Measurements from ENCODE around the gene CACNA1S. TPM values are rescaled to one million over a fixed set of nuclear protein-coding genes. Genes with fewer than 3 reads are reported as not detected.

The CACNA1S gene
- total RNA-seq, 3 donors from 2014 or later: not detected

- TF ChIP-seq POLR2AphosphoS5 (IDR thresholded peaks at IDR 0.05) (no peak), POLR2A (IDR thresholded peaks at IDR 0.05) (no peak)
- TF ChIP-seq, protein P1, sequence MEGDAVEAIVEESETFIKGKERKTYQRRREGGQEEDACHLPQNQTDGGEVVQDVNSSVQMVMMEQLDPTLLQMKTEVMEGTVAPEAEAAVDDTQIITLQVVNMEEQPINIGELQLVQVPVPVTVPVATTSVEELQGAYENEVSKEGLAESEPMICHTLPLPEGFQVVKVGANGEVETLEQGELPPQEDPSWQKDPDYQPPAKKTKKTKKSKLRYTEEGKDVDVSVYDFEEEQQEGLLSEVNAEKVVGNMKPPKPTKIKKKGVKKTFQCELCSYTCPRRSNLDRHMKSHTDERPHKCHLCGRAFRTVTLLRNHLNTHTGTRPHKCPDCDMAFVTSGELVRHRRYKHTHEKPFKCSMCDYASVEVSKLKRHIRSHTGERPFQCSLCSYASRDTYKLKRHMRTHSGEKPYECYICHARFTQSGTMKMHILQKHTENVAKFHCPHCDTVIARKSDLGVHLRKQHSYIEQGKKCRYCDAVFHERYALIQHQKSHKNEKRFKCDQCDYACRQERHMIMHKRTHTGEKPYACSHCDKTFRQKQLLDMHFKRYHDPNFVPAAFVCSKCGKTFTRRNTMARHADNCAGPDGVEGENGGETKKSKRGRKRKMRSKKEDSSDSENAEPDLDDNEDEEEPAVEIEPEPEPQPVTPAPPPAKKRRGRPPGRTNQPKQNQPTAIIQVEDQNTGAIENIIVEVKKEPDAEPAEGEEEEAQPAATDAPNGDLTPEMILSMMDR (IDR thresholded peaks at IDR 0.05): no peak
- intact Hi-C loops (cut with DNase I; ENCODE audit: low total_unique reads): no loop called here
- no peaks in the 10 kb centered on the region for H3K9me3 ChIP-seq
- H3K27ac ChIP-seq: no peak overlapping the region
- no peak overlapping the region for H3K4me3 ChIP-seq
- no peaks in the 10 kb centered on the region for H3K27me3 ChIP-seq
- DNase-seq (ENCODE audit: low spot score in 2 of 2): no peak
- H3K4me1 ChIP-seq: no peaks in the 10 kb centered on the region
- no peaks in the 10 kb centered on the region for H3K36me3 ChIP-seq
Observed at GRCh38 chr1:201100169-201100930, 11.9 kb downstream of the CACNA1S start.

DNA sequence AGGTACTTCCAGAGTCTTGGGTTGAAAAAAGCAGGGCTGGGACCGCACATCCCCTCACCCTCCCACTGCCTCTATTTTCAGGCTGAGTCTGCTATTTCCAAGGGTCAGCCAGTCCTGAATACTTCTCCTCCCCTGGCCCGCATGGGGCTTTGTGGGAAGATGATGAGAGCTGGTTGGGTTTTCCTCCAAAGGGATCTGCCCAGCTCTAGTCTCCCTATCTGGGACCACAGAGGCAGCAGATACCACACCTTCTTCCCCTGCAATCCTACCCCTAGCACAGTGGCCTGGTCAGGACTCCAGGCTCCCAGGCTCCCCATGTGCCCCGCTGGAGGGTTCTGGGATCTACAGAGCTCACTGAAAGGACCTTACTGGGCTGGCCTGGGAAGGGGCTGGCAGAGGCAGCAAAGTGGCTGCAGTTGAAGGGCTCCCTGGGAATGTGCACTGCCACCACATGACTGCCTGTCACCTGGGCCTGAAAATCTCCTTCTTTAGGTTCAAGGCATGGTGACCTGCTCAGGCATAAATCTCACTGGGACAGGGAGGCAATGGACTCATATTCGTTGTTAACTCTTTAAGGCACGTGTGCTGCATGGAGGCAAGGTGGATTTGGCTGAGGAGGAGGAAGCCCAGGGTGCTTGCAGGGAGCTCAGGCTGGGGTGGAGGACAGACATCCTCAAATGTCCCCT, 13.1 kb downstream of the CACNA1S start:
- no peaks in the 10 kb centered on the region for H3K36me3 ChIP-seq
- DNase-seq (ENCODE audit: low spot score in 2 of 2): no peak
- no peaks in the 10 kb centered on the region for H3K9me3 ChIP-seq
- intact Hi-C loops (cut with DNase I; ENCODE audit: low total_unique reads): no loop called here
- no peaks in the 10 kb centered on the region for H3K4me1 ChIP-seq
- no peak overlapping the region for H3K27ac ChIP-seq
- TF ChIP-seq, protein P1 (IDR thresholded peaks at IDR 0.05): no peak
- TF ChIP-seq POLR2AphosphoS5 (IDR thresholded peaks at IDR 0.05) (no peak), POLR2A (IDR thresholded peaks at IDR 0.05) (no peak)
- no peak overlapping the region for H3K4me3 ChIP-seq
- no peaks in the 10 kb centered on the region for H3K27me3 ChIP-seq

DNA sequence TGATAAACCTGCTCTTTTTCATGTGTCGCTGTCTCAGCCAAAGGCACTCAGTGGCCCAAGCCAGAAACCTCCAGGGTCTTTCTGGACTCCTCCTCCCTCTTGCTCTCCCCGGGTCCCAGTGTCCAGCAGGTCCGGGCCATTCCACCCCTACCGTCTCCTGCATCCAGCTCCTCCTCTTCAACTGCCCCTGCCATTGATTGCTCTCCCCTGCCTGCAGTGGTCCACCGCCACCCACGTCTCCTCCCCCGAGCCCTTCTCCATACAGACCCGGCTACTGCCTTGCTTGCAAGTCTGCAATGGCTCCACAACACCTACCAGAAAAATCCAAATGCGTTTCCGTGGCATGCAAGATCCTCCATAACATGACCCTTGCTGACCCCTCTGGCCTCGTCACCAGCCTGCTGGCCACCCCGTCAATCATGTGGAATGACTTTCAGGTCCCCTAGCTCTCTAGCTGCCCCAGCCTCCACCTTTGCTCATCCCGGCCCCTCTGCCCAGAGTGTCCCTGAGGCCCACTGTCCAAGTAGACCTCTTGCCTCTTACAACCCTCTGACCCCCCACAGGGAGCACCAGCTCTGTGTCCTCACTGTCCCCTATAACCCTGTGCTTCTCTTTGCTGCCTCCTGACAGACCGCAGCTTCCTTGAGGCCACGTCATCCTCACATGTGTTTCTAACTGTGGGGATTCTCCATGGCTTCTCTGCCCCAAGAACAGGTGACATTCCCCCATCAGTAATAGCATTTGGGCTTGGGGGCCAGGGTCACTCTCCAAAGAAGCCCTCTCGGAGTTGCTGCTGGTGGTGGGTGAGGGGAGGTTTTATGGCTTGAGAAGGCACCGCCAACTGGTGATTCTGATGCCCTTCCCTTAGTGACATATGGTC, 15.0 kb downstream of the CACNA1S start:
- no peak for DNase-seq (ENCODE audit: low spot score in 2 of 2)
- H3K4me3 ChIP-seq: no peak overlapping the region
- H3K4me1 ChIP-seq: no peaks in the 10 kb centered on the region
- TF ChIP-seq POLR2A (IDR thresholded peaks at IDR 0.05): no peak
- TF ChIP-seq POLR2AphosphoS5 (IDR thresholded peaks at IDR 0.05): no peak
- intact Hi-C loops (cut with DNase I; ENCODE audit: low total_unique reads): no loop called here
- no peaks in the 10 kb centered on the region for H3K9me3 ChIP-seq
- H3K36me3 ChIP-seq: no peaks in the 10 kb centered on the region
- no peak overlapping the region for H3K27ac ChIP-seq
- no peaks in the 10 kb centered on the region for H3K27me3 ChIP-seq

- Histone ChIP-seq H3K9me3 (no peaks in the 10 kb centered on the region), H3K4me3 (no peak overlapping the region), H3K36me3 (no peaks in the 10 kb centered on the region), H3K27me3 (no peaks in the 10 kb centered on the region), H3K27ac (no peak overlapping the region), H3K4me1 (no peaks in the 10 kb centered on the region)
- intact Hi-C loops (cut with DNase I; ENCODE audit: low total_unique reads): no loop called here
- DNase-seq (ENCODE audit: low spot score in 2 of 2): no peak
- TF ChIP-seq POLR2AphosphoS5 (IDR thresholded peaks at IDR 0.05): no peak
- TF ChIP-seq, protein P1 (IDR thresholded peaks at IDR 0.05): no peak
- no peak for TF ChIP-seq POLR2A (IDR thresholded peaks at IDR 0.05)
Observed at GRCh38 chr1:201096041-201096461, 16.2 kb downstream of the CACNA1S start.

- TF ChIP-seq POLR2AphosphoS5 (IDR thresholded peaks at IDR 0.05) (no peak), POLR2A (IDR thresholded peaks at IDR 0.05) (no peak)
- TF ChIP-seq, protein P1 (IDR thresholded peaks at IDR 0.05): no peak
- Histone ChIP-seq H3K36me3 (no peaks in the 10 kb centered on the region), H3K4me3 (no peak overlapping the region), H3K27me3 (no peaks in the 10 kb centered on the region), H3K9me3 (no peaks in the 10 kb centered on the region), H3K27ac (no peak overlapping the region), H3K4me1 (no peaks in the 10 kb centered on the region)
- intact Hi-C loops (cut with DNase I; ENCODE audit: low total_unique reads): no loop called here
- no peak for DNase-seq (ENCODE audit: low spot score in 2 of 2)
Observed at GRCh38 chr1:201095581-201095980, 16.6 kb downstream of the CACNA1S start.
